HepG2 (cell line): ENCODE measurements around the gene PKIG. TPM values are rescaled to one million over a fixed set of nuclear protein-coding genes. Genes with fewer than 3 reads are reported as not detected.

Source experiments
- ATAC-seq: fragments of 200-7000 bp; cut with Tn5 transposase; 3 replicates; pipeline ENCODE4 v1.9.1; 2020; ENCODE audit warnings: mild to moderate bottlenecking, moderate library complexity
- BruUV-seq: library from RNA; stranded (reverse); fragments of 400-500 nt; replicated peaks from 2 replicates; lab custom pipeline; 2021; lab: Mats Ljungman, UMichigan
- CTCF ChIA-PET: fragments of 300-600 bp; formaldehyde crosslinking; extraction: SDS; loops from one replicate; lab custom pipeline; 2021; ENCODE audit warnings: low total read pairs, inconsistent platforms, low intra/inter-chr PET ratio; lab: Yijun Ruan, JAX
- POLR2A ChIA-PET: fragments of 350-600 bp; sonication (Branson Sonifier 250); formaldehyde crosslinking; loops from one replicate; lab custom pipeline; 2020; ENCODE audit warnings: antibody characterized with exemption, inconsistent platforms; lab: Yijun Ruan, JAX
- DNase-seq: peaks from one replicate; pipeline ENCODE4 v3.0.0-alpha.2; 2015; ENCODE audit warnings: low spot score
- FAIRE-seq: peaks from 3 replicates; lab custom pipeline; 2011; peaks lifted over from hg19 to GRCh38; lab: Jason Lieb, UNC
- H2AFZ ChIP-seq: one replicate; pipeline ENCODE4 v1.6.1; 2011; ENCODE audit warnings: low read length, inconsistent platforms
- H3K27ac ChIP-seq: fragments of 300-600 bp; 3 replicates; pipeline ENCODE4 v1.8.0; 2011; ENCODE audit warnings: mixed run types, mild to moderate bottlenecking, mixed read lengths, low read length, inconsistent platforms; ENCODE audit not compliant: insufficient read depth; ENCODE audit errors: extremely low read length
- H3K27me3 ChIP-seq, 2 experiments: fragments of 200-600 bp in 1 of 2; 2 replicates in 1 of 2; 3 replicates in 1 of 2; pipeline versions ENCODE4 v1.6.0 to v1.8.0; 2011; ENCODE audit warnings: low read length in 2 of 2, mild to moderate bottlenecking in 2 of 2, moderate library complexity in 2 of 2, inconsistent platforms in 1 of 2; ENCODE audit not compliant: insufficient read depth in 2 of 2, control insufficient read depth in 1 of 2
- H3K36me3 ChIP-seq, 2 experiments: fragments of 200-600 bp in 1 of 2; replicated peaks in 1 of 2; 2 replicates in 1 of 2; 3 replicates in 1 of 2; pipeline versions ENCODE4 v1.5.1 to v1.8.0; 2011; ENCODE audit warnings: low read length in 2 of 2, inconsistent platforms in 1 of 2; ENCODE audit not compliant: insufficient read depth in 2 of 2, control insufficient read depth in 1 of 2
- H3K4me1 ChIP-seq: 2 replicates; pipeline ENCODE4 v1.5.1; 2012; ENCODE audit warnings: low read length, inconsistent platforms; ENCODE audit not compliant: insufficient read depth
- H3K4me2 ChIP-seq: 2 replicates; pipeline ENCODE4 v1.6.0; 2011; ENCODE audit warnings: low read depth, low read length, inconsistent platforms
- H3K4me3 ChIP-seq, 3 experiments: fragments of 200-600 bp in 1 of 3; sonication (generic), shearing (Covaris generic) in 1 of 3; replicated peaks in 1 of 3; 2 replicates each; pipeline ENCODE4 v1.5.1; 2011 to 2016; ENCODE audit warnings: low read length in 3 of 3, inconsistent platforms in 2 of 3, low read depth in 2 of 3, mild to moderate bottlenecking in 2 of 3, control low read depth in 1 of 3, mixed read lengths in 1 of 3; ENCODE audit not compliant: insufficient read depth in 1 of 3
- H3K79me2 ChIP-seq: one replicate; pipeline ENCODE4 v1.6.1; 2011; ENCODE audit warnings: low read length, inconsistent platforms; ENCODE audit not compliant: insufficient read depth
- H3K9ac ChIP-seq: 2 replicates; pipeline ENCODE4 v1.6.0; 2011; ENCODE audit warnings: mild to moderate bottlenecking, low read depth, low read length, inconsistent platforms; ENCODE audit not compliant: insufficient read depth
- H3K9me3 ChIP-seq: 2 replicates; pipeline ENCODE4 v1.5.1; 2012; ENCODE audit warnings: mild to moderate bottlenecking, low read length
- H4K20me1 ChIP-seq: 2 replicates; pipeline ENCODE4 v1.6.0; 2011; ENCODE audit warnings: inconsistent platforms, mild to moderate bottlenecking, low read length, moderate library complexity; ENCODE audit not compliant: insufficient read depth
- ASH2L ChIP-seq: fragments of 300-600, 200-600 bp; sonication (generic); IDR thresholded peaks from 2 replicates; pipeline ENCODE4 v1.7.0; 2017; ENCODE audit warnings: low read depth, mild to moderate bottlenecking, moderate library complexity, mixed read lengths, low read length; ENCODE audit not compliant: insufficient read length
- FOXJ3 ChIP-seq: sonication (generic); formaldehyde crosslinking; IDR thresholded peaks from 2 replicates; pipeline ENCODE4 v1.4.0; 2020; ENCODE audit warnings: missing genetic modification reagents, mild to moderate bottlenecking, borderline replicate concordance
- NR2F6 ChIP-seq, 2 experiments: IDR thresholded peaks; 2 replicates each; pipeline ENCODE4 v1.6.1; 2016; ENCODE audit warnings: antibody characterized with exemption in 1 of 2, mild to moderate bottlenecking in 1 of 2
- PRMT3 ChIP-seq: sonication (generic); formaldehyde crosslinking; IDR thresholded peaks from 2 replicates; pipeline ENCODE4 v1.8.1; 2022; ENCODE audit warnings: low read depth, mild to moderate bottlenecking, moderate library complexity, missing genetic modification reagents, borderline replicate concordance
- SATB2 ChIP-seq: sonication (generic); formaldehyde crosslinking; IDR thresholded peaks from 2 replicates; pipeline ENCODE4 v1.5.0; 2020; ENCODE audit warnings: missing genetic modification reagents
- SNAI1 ChIP-seq: sonication (generic); formaldehyde crosslinking; IDR thresholded peaks from 2 replicates; pipeline ENCODE4 v1.5.0; 2020; ENCODE audit warnings: mild to moderate bottlenecking, missing genetic modification reagents, borderline replicate concordance
- STAT5B ChIP-seq: sonication (generic); formaldehyde crosslinking; IDR thresholded peaks from 2 replicates; pipeline ENCODE4 v1.4.0; 2020; ENCODE audit warnings: missing genetic modification reagents
- ZKSCAN1 ChIP-seq: fragments of 150-350 bp; IDR thresholded peaks from 2 replicates; pipeline ENCODE4 v1.6.1; 2014; ENCODE audit warnings: low read length
- ZNF264 ChIP-seq: sonication (generic); formaldehyde crosslinking; IDR thresholded peaks from 2 replicates; pipeline ENCODE4 v1.4.0; 2020; ENCODE audit warnings: missing genetic modification reagents
- ZNF614 ChIP-seq: IDR thresholded peaks from 2 replicates; pipeline ENCODE4 v1.6.1; 2018; ENCODE audit warnings: missing biosample characterization, missing genetic modification reagents, inconsistent platforms, borderline replicate concordance
- WGBS: methylation state at CpG from one replicate; pipeline ENCODE4 v1.1.6; 2017; ENCODE audit warnings: low lambda C conversion rate; 5-methylcytosine and 5-hydroxymethylcytosine counted together
- in situ Hi-C: cut with HindIII; loops from 2 replicates; pipeline ENCODE4 v1.10.0; 2017; ENCODE audit warnings: low pct_unique_long_range_greater_than_20kb; ENCODE audit not compliant: extremely low pct_ligation_motif_present
- intact Hi-C: fragments of 100-400 bp; cut with micrococcal nuclease; formaldehyde crosslinking; loops from one replicate; pipeline ENCODE4 v1.10.0; 2022; ENCODE audit not compliant: unreplicated experiment
- polyA plus RNA-seq, 8 experiments: library from polyadenylated mRNA; depleted of rRNA in 3 of 8; stranded (reverse) in 7 of 8; unstranded in 1 of 8; fragments of >200 nt; fragmentation: Illumina TruSeq in 4 of 8; extraction: Trizol in 4 of 8; gene quantifications; 2 replicates each; pipeline versions ENCODE4 v1.2.1 to v1.2.3, GENCODE V29; 2011 to 2016; ENCODE audit warnings: low read depth in 4 of 8, missing spikeins in 1 of 8, mixed read lengths in 1 of 8; ENCODE audit not compliant: insufficient read depth in 1 of 8
- total RNA-seq, 5 experiments: library from RNA; depleted of rRNA; stranded (reverse); fragments of >200 nt; fragmentation: Illumina TruSeq; extraction: Trizol; gene quantifications; 2 replicates each; pipeline ENCODE4 v1.2.3, GENCODE V29; 2016; ENCODE audit warnings: low read depth in 1 of 5
- TF ChIP-seq, protein P1 (sequence below): sonication (generic); formaldehyde crosslinking; IDR thresholded peaks from 2 replicates; pipeline ENCODE4 v1.8.1; 2023; ENCODE audit warnings: missing genetic modification reagents, mild to moderate bottlenecking, borderline replicate concordance

The PKIG gene
- total and polyA plus RNA-seq, 2 of the 13 experiments (the other 11 are each of a cell fraction or from before 2014, with no cell fraction given): 30.8 to 44.5 TPM

DNA sequence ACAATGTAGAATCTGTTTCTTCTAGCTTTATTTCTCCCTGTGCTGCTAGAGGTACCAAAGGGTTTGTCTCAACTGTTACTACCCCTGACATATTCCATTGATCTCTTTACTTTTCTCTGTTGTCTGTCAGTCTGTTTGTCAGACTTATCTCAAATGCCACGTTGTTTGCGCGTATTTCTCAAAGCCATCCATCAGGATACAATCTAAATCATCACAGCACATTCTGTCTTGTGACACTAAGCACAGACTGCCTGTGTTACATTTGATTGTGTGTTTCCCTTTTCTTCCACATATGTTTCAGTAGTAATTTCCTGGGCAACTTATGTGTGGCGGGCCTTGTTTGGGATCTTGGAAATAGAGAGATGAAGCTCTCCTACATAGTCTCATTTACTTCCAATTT, 30.3 kb upstream of the PKIG start:
- no peak for FAIRE-seq
- in situ Hi-C loops: no loop called here

DNA sequence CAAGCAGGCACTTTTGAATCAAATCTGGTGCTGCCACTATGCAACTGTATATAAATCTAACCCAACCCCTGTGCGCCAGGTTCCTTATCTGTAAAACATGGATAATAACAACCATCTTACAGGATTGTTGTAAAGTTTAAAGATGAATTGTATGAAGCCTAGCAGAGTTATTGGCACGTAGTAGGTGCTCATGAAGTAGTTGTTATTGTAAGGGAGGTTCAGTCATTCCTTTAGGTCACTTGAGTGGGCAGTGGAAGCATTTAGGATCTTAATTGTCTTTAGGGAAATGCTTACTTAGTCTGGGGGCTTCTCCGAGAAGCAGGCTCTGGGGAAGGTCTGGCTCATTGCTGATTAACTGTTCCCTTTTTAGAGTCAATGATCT, 29.8 kb upstream of the PKIG start:
- CTCF ChIA-PET: no interaction called here
- Histone ChIP-seq H2AFZ (no peak overlapping the region), H3K4me2 (peak overlapping the region; percentile 52), H3K79me2 (peaks cover 6% of the 10 kb centered on the region), H3K9ac (peak overlapping the region; percentile 27; the same call in 1 of the 2 replicates), H3K27ac (peak overlapping the region; percentile 16), H3K4me1 (peaks cover 27% of the 10 kb centered on the region)
- 80% methylated on average over 3 of the region's 3 CpGs for WGBS
- ATAC-seq (no peak), FAIRE-seq (no peak), DNase-seq (no peak)
- in situ Hi-C loops: no loop called here
- intact Hi-C loops: no loop called here
- TF ChIP-seq NR2F6 (IDR thresholded peaks at IDR 0.05) (no peak), NR2F6 (CRISPR knock-in tag; IDR thresholded peaks at IDR 0.05) (no peak), ZKSCAN1 (peak; percentile 78), ASH2L (peak; percentile 19)
- TF ChIP-seq, protein P1, sequence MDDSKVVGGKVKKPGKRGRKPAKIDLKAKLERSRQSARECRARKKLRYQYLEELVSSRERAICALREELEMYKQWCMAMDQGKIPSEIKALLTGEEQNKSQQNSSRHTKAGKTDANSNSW (CRISPR knock-in tag): no peak
- TF ChIP-seq, all 625 proteins: peak for 2
- BruUV-seq: no TSS peak
- no peaks in the 10 kb centered on the region for H3K27me3 ChIP-seq
- H3K36me3 ChIP-seq: no peaks in the 10 kb centered on the region
- H4K20me1 ChIP-seq: no peaks in the 10 kb centered on the region
- POLR2A ChIA-PET: no interaction called here
- H3K9me3 ChIP-seq: no peaks in the 10 kb centered on the region
- no peak overlapping the region for H3K4me3 ChIP-seq

More for the DNA sequence above, 30.3 kb upstream of the PKIG start:
- no peak overlapping the region for H2AFZ ChIP-seq
- H3K4me2 ChIP-seq: no peak overlapping the region
- CTCF ChIA-PET: no interaction called here
- no peak overlapping the region for H3K4me3 ChIP-seq
- H3K36me3 ChIP-seq: no peaks in the 10 kb centered on the region
- TF ChIP-seq PRMT3 (CRISPR knock-in tag): no peak
- TF ChIP-seq STAT5B (CRISPR knock-in tag): no peak
- no peak for TF ChIP-seq ZNF264 (CRISPR knock-in tag)
- TF ChIP-seq SNAI1: no peak
- no peak for TF ChIP-seq FOXJ3 (CRISPR knock-in tag)
- TF ChIP-seq ZNF614 (CRISPR knock-in tag): no peak
- no peak for TF ChIP-seq SATB2
- no peak overlapping the region for H3K27ac ChIP-seq
- DNase-seq (peak; percentile 45), ATAC-seq (no peak; the same call in 2 of the 3 replicates)
- intact Hi-C loops: no loop called here
- peaks cover 6% of the 10 kb centered on the region for H3K79me2 ChIP-seq
- no peaks in the 10 kb centered on the region for H3K9me3 ChIP-seq
- H3K9ac ChIP-seq: no peak overlapping the region
- H3K4me1 ChIP-seq: peaks cover 27% of the 10 kb centered on the region
- no peaks in the 10 kb centered on the region for H3K27me3 ChIP-seq
- H4K20me1 ChIP-seq: no peaks in the 10 kb centered on the region
- 63% methylated on average over 4 of the region's 4 CpGs for WGBS
- POLR2A ChIA-PET: no interaction called here
- BruUV-seq: no TSS peak
